SH-SY5Y (cell line): ENCODE results near the gene COLEC12.

Experiments used
- GATA2 ChIP-seq: IDR thresholded peaks from 2 replicates; pipeline ENCODE4 v1.6.1; 2011; ENCODE audit warnings: mild to moderate bottlenecking, low read depth, low read length
- GATA3 ChIP-seq: IDR thresholded peaks from 2 replicates; pipeline ENCODE4 v1.6.1; 2011; ENCODE audit warnings: low read depth, mild to moderate bottlenecking, low read length, moderate library complexity

DNA sequence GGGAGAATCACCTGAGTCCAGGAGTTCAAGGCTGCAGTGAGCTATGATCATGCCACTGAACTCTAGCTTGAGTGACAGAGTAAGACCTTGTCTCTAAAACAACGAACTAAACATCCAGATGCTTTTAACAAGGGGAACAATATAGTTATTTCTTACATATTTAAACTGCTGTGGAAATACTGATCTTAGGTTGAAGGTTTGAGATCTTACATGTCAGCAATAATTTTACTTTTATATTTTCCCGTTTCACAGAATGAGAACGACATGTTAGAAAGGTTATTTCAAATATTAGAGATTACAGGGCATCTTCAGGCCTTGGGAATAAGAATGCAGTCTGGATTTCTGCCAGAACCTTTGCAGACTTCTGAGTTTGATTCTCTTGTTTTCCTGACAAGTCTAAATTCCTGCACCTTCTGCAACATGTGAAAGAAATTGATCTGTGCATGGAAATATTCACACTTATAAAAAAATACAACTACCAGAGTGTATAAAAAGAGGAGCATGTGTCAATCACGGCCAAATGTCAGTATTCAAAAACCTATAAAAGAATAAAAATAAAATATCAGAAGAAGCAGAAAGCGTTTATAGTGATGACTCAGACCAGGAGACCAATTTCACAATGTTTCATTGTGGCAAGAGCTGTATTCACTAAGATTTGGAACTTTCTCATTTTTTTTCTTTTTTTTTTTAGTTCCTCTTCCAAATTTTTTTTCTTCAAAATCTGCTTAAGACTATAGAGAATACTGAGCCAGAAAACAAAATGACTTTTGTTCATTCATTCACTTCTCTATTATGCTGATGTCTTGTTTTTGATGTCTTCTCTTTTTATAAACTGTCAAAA lies 29.6 kb downstream of the COLEC12 start:
- TF ChIP-seq GATA2 (no peak), GATA3 (no peak)
